Neuron (in vitro differentiated cells): ENCODE results near the gene SSBP2.

Source experiments
- H2AFZ ChIP-seq: one replicate; pipeline ENCODE4 v1.6.1; 2013; ENCODE audit warnings: low read depth, mild to moderate bottlenecking, inconsistent platforms, low read length, moderate library complexity
- H3K27me3 ChIP-seq: one replicate; pipeline ENCODE4 v1.6.1; 2013; ENCODE audit warnings: low read length; ENCODE audit not compliant: insufficient read depth
- H3K36me3 ChIP-seq: one replicate; pipeline ENCODE4 v1.6.1; 2013; ENCODE audit warnings: low read length; ENCODE audit not compliant: insufficient read depth
- H3K4me1 ChIP-seq: one replicate; pipeline ENCODE4 v1.6.1; 2013; ENCODE audit warnings: low read length; ENCODE audit not compliant: insufficient read depth
- H3K4me3 ChIP-seq: 2 replicates; pipeline ENCODE4 v1.5.1; 2013; ENCODE audit warnings: mild to moderate bottlenecking, low read length, moderate library complexity
- H3K9me3 ChIP-seq: one replicate; pipeline ENCODE4 v1.6.1; 2013; ENCODE audit warnings: low read length

The SSBP2 gene

GRCh38 chr5:81779125-81779915 lies 28.4 kb upstream of the SSBP2 start:
- H3K27me3 ChIP-seq: no peaks in the 10 kb centered on the region
- H3K4me1 ChIP-seq: peaks cover 10% of the 10 kb centered on the region
- peak overlapping the region; percentile 39 for H2AFZ ChIP-seq
- no peaks in the 10 kb centered on the region for H3K36me3 ChIP-seq
- H3K4me3 ChIP-seq: no peak overlapping the region
- no peaks in the 10 kb centered on the region for H3K9me3 ChIP-seq

GRCh38 chr5:81778642-81779041 lies 27.7 kb upstream of the SSBP2 start:
- Histone ChIP-seq H3K27me3 (no peaks in the 10 kb centered on the region), H3K36me3 (no peaks in the 10 kb centered on the region), H3K9me3 (no peaks in the 10 kb centered on the region), H3K4me1 (peaks cover 10% of the 10 kb centered on the region), H3K4me3 (no peak overlapping the region), H2AFZ (peak overlapping the region; percentile 39)

DNA sequence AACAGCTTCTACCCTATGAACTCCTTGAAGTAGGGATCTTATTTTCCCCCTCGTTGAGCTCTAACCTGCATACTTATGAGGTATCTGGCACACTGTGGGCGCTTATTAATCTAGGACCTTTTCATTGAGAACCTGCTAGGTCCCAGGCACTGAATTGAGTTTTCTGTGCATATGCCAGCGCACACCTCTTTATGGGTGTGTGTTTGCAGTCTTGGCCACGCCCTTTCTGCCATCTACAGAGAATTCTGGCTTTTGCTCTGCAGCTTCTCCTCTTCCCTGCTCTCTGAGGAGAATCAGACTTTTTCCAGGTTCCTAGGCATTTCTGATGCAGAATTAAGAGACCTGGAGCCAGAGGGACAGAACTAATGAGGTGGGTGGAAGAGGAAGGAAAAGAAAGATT lies 25.4 kb upstream of the SSBP2 start:
- Histone ChIP-seq H3K4me1 (peaks cover 10% of the 10 kb centered on the region), H3K27me3 (no peaks in the 10 kb centered on the region), H2AFZ (no peak overlapping the region), H3K36me3 (no peaks in the 10 kb centered on the region), H3K9me3 (no peaks in the 10 kb centered on the region), H3K4me3 (no peak overlapping the region)

- Histone ChIP-seq H2AFZ (no peak overlapping the region), H3K27me3 (no peaks in the 10 kb centered on the region), H3K9me3 (no peaks in the 10 kb centered on the region), H3K4me1 (peaks cover 8% of the 10 kb centered on the region), H3K4me3 (no peak overlapping the region), H3K36me3 (no peaks in the 10 kb centered on the region)
These were observed 23.5 kb upstream of the SSBP2 start for GRCh38 chr5:81774374-81774773.

GRCh38 chr5:81773574-81773973 lies 22.7 kb upstream of the SSBP2 start:
- no peaks in the 10 kb centered on the region for H3K9me3 ChIP-seq
- no peak overlapping the region for H3K4me3 ChIP-seq
- no peaks in the 10 kb centered on the region for H3K4me1 ChIP-seq
- no peaks in the 10 kb centered on the region for H3K27me3 ChIP-seq
- H3K36me3 ChIP-seq: no peaks in the 10 kb centered on the region
- no peak overlapping the region for H2AFZ ChIP-seq

- Histone ChIP-seq H3K4me1 (no peaks in the 10 kb centered on the region), H2AFZ (no peak overlapping the region), H3K36me3 (no peaks in the 10 kb centered on the region), H3K27me3 (no peaks in the 10 kb centered on the region), H3K9me3 (no peaks in the 10 kb centered on the region), H3K4me3 (no peak overlapping the region)
These were observed 22.3 kb upstream of the SSBP2 start for GRCh38 chr5:81773161-81773560.

- H3K4me3 ChIP-seq: no peak overlapping the region
These were observed 21.6 kb upstream of the SSBP2 start for GRCh38 chr5:81772488-81772887.

GRCh38 chr5:81768935-81769452 lies 18.1 kb upstream of the SSBP2 start:
- no peaks in the 10 kb centered on the region for H3K36me3 ChIP-seq
- H2AFZ ChIP-seq: no peak overlapping the region
- no peaks in the 10 kb centered on the region for H3K4me1 ChIP-seq
- H3K9me3 ChIP-seq: no peaks in the 10 kb centered on the region
- no peaks in the 10 kb centered on the region for H3K27me3 ChIP-seq
- no peak overlapping the region for H3K4me3 ChIP-seq

More at GRCh38 chr5:81772488-81772887, 21.6 kb upstream of the SSBP2 start:
- Histone ChIP-seq H3K36me3 (no peaks in the 10 kb centered on the region), H2AFZ (no peak overlapping the region), H3K4me1 (no peaks in the 10 kb centered on the region), H3K27me3 (no peaks in the 10 kb centered on the region), H3K9me3 (no peaks in the 10 kb centered on the region)

DNA sequence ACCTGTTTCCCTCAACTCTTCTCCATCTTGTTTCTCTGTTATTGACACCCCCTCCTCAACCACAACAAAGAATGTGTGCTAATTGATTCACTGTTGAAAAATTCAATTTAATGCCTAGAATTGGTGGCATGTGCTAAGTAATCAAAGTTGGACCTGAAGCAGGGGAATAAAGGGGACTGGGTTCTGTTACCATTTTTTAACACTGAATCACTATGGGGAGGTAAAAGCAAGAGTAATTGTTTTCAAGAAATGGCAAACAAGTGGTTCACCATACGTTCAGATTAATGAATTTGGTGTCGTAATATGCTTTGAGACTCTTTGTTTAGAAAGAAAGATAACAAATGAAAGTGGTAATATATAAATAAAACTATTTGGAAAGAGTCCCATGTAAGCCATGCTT lies 17.0 kb upstream of the SSBP2 start:
- Histone ChIP-seq H3K4me1 (no peaks in the 10 kb centered on the region), H3K27me3 (no peaks in the 10 kb centered on the region), H3K4me3 (no peak overlapping the region), H2AFZ (no peak overlapping the region), H3K36me3 (no peaks in the 10 kb centered on the region), H3K9me3 (no peaks in the 10 kb centered on the region)

DNA sequence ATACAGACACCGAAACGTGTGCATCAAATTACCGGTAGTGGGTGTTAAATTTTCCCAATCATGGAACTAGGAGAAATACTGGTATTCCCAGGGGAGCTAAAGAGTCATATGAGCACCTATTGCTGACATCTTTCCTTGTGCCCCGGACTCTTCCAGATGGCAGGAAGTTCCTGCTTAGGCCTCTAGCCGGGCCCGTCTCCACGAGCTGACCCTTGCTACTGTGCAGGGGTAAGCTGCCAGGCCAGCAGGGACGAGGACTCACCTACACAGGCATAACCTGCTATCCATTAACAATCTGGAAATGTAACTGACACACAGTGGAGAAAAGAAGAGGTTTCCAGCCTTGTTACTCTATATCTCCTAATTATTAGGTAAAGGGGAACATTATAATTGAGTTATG lies 16.2 kb upstream of the SSBP2 start:
- Histone ChIP-seq H3K4me3 (no peak overlapping the region), H3K36me3 (no peaks in the 10 kb centered on the region), H2AFZ (no peak overlapping the region), H3K27me3 (no peaks in the 10 kb centered on the region), H3K9me3 (no peaks in the 10 kb centered on the region), H3K4me1 (no peaks in the 10 kb centered on the region)

GRCh38 chr5:81766611-81767010 lies 15.7 kb upstream of the SSBP2 start:
- Histone ChIP-seq H3K36me3 (no peaks in the 10 kb centered on the region), H2AFZ (no peak overlapping the region), H3K4me1 (no peaks in the 10 kb centered on the region), H3K4me3 (no peak overlapping the region), H3K27me3 (no peaks in the 10 kb centered on the region), H3K9me3 (no peaks in the 10 kb centered on the region)

DNA sequence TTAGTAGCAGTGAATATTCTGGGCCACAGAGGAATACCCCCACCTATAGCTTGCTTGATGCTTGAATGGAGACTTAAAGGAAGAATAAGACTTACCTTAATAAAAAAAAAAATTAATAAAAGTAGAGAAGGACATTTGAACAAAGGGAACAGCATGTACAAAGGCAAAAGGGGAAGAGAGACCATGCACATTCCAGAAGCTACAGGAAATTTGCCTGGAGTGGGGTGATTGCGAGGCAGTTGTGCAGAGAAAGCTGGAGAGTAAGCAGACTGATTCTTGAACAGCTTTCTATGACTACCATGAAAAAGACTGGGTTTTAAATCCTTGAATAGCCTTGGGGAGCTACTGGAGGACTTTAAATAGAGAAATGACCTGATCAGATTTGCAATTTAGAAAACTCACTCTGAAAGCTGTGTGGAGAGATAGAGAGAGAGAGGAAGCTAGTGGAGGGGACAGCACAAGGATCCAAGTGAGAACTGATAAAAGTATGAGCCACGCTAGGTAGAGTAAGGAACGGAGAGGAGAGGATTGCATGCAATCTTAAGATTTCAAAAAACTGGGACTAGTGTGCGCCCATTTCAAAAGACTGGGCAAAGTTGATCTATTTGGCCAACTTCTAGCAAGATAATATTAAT lies 12.5 kb upstream of the SSBP2 start:
- Histone ChIP-seq H3K9me3 (no peaks in the 10 kb centered on the region), H2AFZ (no peak overlapping the region), H3K4me1 (no peaks in the 10 kb centered on the region)

DNA sequence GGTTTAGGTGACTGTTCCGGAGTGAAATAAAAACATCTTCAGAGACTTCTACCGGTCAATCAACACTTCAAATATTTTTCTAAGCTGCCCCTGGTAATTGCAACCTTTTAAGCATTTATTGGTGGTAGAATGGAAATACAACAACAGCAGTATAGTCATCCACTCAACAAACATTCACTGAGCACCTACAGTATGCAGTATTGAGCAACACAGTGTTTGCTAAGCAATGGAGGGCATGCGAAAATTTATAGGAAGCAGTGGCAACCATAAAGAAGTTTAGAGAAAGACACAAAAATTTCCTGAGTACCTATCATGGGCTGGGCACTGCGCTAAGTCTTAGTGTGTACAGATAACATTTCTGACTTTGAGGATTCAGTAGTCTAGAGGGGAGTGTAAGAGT lies 12.0 kb upstream of the SSBP2 start:
- Histone ChIP-seq H3K36me3 (no peaks in the 10 kb centered on the region), H3K4me3 (no peak overlapping the region), H3K27me3 (no peaks in the 10 kb centered on the region), H3K4me1 (no peaks in the 10 kb centered on the region), H2AFZ (no peak overlapping the region), H3K9me3 (no peaks in the 10 kb centered on the region)

More for the DNA sequence above, 12.5 kb upstream of the SSBP2 start:
- Histone ChIP-seq H3K27me3 (no peaks in the 10 kb centered on the region), H3K4me3 (no peak overlapping the region), H3K36me3 (no peaks in the 10 kb centered on the region)
